ENCODE measurements around the gene EFNA2. TPM values are rescaled to one million over a fixed set of nuclear protein-coding genes. Genes with fewer than 3 reads are reported as not detected.
"Not testable (repeated sequence)": the region's sequence is repeated elsewhere in the genome, so short reads cannot be mapped to it uniquely, and the experiment has no call there.

Gene EFNA2
- total RNA-seq, 4 donors from 2014 or later: not detected

GRCh38 chr19:1317274-1318003, 31.8 kb downstream of the EFNA2 start:
- no peak for TF ChIP-seq CTCF (IDR thresholded peaks at IDR 0.05)
- TF ChIP-seq EP300 (IDR thresholded peaks at IDR 0.05): no peak
- TF ChIP-seq POLR2A (IDR thresholded peaks at IDR 0.05): no peak
- peaks cover 0 to 100% of the 10 kb centered on the region in 2 donors for H3K27me3 ChIP-seq

DNA sequence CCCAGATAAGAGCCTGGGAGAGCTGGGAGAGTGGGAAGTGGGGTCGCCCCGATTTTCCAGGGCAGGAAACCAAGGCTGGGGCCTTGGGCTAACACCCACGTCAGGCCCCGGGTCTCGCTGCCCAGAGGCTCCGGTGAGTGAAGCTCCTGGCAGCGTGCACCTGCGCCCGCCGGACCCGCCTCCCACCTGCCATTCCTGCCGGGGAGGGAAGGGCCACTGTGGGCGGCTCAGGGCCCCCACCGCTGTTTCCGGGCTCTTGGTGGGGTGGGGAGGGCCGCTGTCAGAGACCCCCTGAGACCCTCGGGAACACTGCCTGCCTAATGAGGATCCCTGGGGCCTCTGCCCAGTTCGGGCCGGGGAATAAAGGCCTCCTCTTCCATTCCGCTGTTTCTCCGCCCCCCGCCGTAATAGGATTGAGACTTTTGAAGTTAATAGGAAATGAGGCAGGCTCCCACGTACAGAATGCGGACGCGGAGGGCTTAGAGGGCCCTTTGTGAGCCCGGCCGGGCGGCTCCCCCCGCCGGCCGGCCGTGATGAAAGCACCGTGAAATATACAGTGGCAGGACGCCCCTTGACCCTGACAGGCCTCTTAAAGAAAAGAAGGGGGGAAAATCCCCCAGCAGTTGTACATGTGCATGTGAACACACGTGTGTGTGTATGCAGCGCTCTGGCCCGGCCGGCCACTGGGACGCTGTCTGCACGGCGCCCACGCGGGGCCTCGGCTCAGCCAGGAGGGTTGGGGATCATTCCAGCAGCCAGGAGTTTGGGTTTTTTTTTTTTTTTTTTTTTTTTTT, 33.2 kb downstream of the EFNA2 start:
- Histone ChIP-seq H3K36me3 (no peaks in the 10 kb centered on the region), H3K4me1 (peaks cover 0 to 23% (median 4%) of the 10 kb centered on the region in 4 donors), H3K9me3 (no peaks in the 10 kb centered on the region), H3K27ac (no peak overlapping the region), H3K27me3 (peaks cover 0 to 98% of the 10 kb centered on the region in 2 donors), H3K4me3 (no peak overlapping the region)
- WGBS, 2 donors: 32 to 42% methylated on average over 41 to 43 of the region's 46 CpGs
- TF ChIP-seq CTCF (IDR thresholded peaks at IDR 0.05) (no peak), EP300 (IDR thresholded peaks at IDR 0.05) (no peak), POLR2A (IDR thresholded peaks at IDR 0.05) (no peak)
- DNase-seq (ENCODE audit: low spot score in 2 of 2): no peak

More at GRCh38 chr19:1317274-1318003, 31.8 kb downstream of the EFNA2 start:
- DNase-seq (ENCODE audit: low spot score in 2 of 2): no peak
- no peaks in the 10 kb centered on the region for H3K9me3 ChIP-seq
- no peak overlapping the region for H3K27ac ChIP-seq
- H3K4me1 ChIP-seq: peaks cover 0 to 23% (median 4%) of the 10 kb centered on the region in 4 donors
- WGBS, 2 donors: 78 to 84% methylated on average over 16 to 17 of the region's 17 CpGs
- no peaks in the 10 kb centered on the region for H3K36me3 ChIP-seq
- no peak overlapping the region for H3K4me3 ChIP-seq

- 98% methylated on average over 3 of the region's 3 CpGs for WGBS, 2 donors
- H3K4me3 ChIP-seq; DNase-seq (ENCODE audit: low spot score in 2 of 2); H3K36me3 ChIP-seq; H3K9me3 ChIP-seq; H3K27ac ChIP-seq: not testable (repeated sequence)
- peaks cover 0 to 98% of the 10 kb centered on the region in 2 donors for H3K27me3 ChIP-seq
- peaks cover 3 to 32% (median 12%) of the 10 kb centered on the region in 4 donors for H3K4me1 ChIP-seq
Measured at GRCh38 chr19:1320282-1320650, 34.6 kb downstream of the EFNA2 start.

DNA sequence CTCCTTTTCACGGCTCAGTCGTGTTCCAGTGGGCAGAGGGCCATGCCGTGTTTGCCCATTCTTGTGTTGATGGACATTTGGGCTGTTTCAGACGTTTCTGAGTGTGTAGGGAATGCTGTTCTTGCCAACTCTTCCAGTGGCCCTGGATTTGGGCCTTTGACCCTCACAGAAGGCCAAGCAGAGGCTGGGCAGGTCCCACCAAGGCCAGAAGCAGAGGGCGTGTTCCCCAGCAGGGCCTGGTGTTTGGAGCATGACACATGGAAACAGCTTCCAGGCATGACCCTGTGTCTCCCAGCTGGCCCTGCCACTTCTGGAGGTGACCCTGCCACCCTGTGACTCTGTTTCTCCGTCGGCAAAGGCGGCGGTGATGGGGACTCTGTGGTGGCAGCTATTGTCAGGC, 35.9 kb downstream of the EFNA2 start:
- peaks cover 3 to 25% (median 10%) of the 10 kb centered on the region in 4 donors for H3K4me1 ChIP-seq
- H3K27me3 ChIP-seq: peaks cover 0 to 90% of the 10 kb centered on the region in 2 donors
- no peaks in the 10 kb centered on the region for H3K36me3 ChIP-seq
- no peak for DNase-seq (ENCODE audit: low spot score in 2 of 2)
- no peak overlapping the region for H3K27ac ChIP-seq
- no peaks in the 10 kb centered on the region for H3K9me3 ChIP-seq
- no peak for TF ChIP-seq POLR2A (IDR thresholded peaks at IDR 0.05)
- TF ChIP-seq CTCF (IDR thresholded peaks at IDR 0.05): no peak
- no peak for TF ChIP-seq EP300 (IDR thresholded peaks at IDR 0.05)
- 81 to 82% methylated on average over 9 of the region's 9 CpGs for WGBS, 2 donors
- H3K4me3 ChIP-seq: no peak overlapping the region

GRCh38 chr19:1322198-1322981, 36.7 kb downstream of the EFNA2 start:
- 84 to 89% methylated on average over 12 to 13 of the region's 16 CpGs for whole genome bisulfite sequencing, 2 donors

More at GRCh38 chr19:1322198-1322981, 36.7 kb downstream of the EFNA2 start:
- Histone ChIP-seq H3K36me3 (no peaks in the 10 kb centered on the region), H3K27me3 (peaks cover 0 to 81% of the 10 kb centered on the region in 2 donors), H3K4me1 (peaks cover 3 to 25% (median 10%) of the 10 kb centered on the region in 4 donors), H3K4me3 (no peak overlapping the region), H3K27ac (no peak overlapping the region), H3K9me3 (no peaks in the 10 kb centered on the region)
- DNase-seq (ENCODE audit: low spot score in 2 of 2): no peak
- no peak for TF ChIP-seq POLR2A (IDR thresholded peaks at IDR 0.05)
- no peak for TF ChIP-seq EP300 (IDR thresholded peaks at IDR 0.05)
- TF ChIP-seq CTCF (IDR thresholded peaks at IDR 0.05): no peak
